NOMO-1 treated with dmso at 0.1 percent for 144 hours (cell line): ENCODE data around the gene TM9SF3.

Experiments used
- DNase-seq: peaks from one replicate; lab custom pipeline; 2025; ENCODE audit not compliant: unreplicated experiment; lab: John Stamatoyannopoulos, UW

Gene TM9SF3

DNA sequence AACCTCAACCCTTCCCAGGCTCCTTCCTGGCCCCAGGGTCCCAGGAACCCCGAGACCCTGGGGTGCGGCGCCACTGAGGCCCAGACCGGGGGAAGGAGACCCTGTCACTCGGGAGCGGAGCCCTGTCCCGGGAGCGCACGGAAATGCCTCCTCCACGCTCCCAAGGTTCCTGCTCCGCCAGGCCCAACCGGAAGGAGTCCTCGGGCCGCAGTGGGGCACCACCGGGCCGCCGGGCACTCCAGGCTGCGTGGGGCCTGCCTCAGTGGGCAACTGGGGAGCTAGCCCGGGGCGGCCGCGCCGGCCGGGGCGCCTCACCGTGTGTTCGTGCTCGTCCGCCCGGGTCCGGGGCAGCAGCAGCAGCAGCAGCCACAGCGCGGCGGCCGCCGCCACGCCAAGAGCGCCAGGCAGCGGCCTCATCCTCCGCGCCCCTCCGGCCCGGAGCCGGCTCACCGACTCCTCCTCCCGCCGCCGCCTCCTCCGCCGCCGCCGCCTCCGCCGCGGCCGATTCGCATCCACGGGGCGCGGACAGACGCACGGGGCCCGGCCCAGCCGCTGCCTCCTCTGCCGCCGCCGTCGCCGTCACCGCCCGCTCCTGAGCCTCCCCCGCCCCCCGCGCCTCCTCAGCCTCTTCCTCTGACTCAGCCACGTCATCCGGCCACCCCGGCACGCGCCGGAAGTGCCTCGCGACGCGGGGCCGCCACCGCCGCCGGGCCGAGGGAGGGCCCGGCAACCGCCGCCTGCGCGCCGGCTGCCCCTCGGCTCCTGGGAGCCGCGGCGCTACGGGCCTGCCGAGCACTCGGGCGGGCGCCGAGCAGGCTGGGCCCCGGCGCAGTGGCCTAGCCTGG lies at the start of gene TM9SF3:
TM9SF3 (minus strand) TSS at position 594 of the 845 bp plus-strand sequence; CDS start at position 417, 177 bp downstream.
- peak; percentile 73 for DNase-seq

DNA sequence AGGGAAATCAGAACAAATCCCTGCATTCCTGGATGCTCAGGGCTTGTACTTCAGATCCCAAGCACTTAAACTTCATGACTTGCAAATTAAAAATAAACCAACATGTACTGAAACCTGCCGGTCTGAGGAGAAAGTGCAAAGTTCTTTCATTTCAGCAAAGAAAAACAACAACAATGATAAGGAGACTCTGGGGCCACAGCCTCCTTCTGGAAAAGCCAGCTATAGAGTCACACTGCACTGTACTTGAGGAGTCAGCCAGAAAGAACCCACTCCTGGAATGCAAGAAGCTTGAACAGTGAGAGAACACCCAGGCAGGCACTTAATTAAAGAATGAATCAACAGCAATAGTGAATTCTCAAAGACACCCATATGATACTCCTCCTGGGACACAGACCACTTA lies 49.7 kb upstream of the TM9SF3 start:
- DNase-seq: no peak

DNA sequence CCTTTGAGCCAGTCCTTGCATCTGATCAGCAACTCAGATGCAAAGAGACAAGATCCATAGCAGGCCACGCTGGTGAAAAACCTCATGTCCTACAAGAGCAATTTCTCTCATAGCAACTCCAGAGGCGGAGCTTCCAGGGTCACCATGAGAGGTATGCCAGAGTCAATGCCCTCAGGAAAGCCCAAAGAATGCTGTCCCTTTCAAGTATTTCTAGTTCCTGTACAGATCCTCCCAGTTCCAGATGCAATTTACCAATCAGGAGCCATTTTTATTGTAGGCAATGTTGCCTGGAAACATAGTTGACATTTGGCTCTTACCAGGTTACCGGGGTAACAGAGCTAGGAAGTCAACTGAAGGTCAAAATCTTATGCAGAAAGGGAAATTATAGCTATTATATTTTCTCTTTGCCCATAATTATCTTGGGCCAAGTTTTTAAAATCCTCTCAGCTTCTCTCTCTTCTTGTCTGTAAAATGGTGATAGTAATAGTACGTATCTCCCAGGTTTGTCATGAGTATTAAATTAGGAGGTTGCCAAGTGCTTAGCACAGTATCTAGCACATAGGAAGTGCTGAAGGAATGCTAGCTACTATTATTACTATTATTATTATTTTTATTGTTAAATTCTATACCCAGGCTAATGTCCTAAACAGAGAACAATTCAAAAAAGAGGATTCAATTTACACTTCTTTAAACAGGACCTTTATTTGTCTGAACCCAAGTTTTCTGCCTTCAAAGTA lies 46.3 kb upstream of the TM9SF3 start:
- DNase-seq: no peak

DNA sequence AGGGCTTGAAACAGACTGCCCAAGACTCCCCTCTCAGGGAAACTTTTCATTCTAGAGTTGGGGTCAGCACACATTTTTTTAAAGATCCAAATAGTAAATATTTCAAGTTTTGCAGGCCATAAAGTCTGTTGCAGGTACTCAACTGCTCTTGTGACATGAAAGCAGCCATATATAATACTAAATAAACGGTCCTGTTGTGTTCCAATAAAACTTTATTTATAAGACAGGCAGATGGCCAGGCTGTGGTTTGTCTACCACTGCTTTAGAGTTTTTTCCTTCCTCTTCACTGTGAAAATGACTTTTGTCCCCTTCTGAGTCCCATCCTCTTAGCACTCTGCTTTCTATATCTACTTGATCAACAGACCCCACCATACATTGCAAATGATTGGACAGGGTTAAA lies 40.5 kb upstream of the TM9SF3 start:
- DNase-seq: no peak

DNA sequence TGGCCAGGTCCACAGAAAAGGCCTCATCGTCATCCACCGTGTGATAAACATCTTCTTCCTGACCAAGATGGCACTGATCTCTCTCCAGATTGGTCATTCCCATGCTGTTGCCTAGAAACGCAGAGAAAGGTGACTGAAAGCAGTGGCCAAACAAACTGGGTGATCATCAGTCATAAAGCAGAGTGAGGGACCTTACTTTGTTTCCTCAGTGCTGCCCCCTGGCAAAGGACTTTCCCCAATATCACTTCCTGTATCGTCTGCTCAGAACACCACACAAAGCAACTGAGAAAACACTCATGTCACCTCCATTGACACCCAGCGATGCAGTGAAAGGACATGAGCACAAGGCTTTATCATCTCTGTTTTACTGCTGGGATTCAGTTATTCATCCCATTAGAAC lies 40.0 kb upstream of the TM9SF3 start:
- DNase-seq: no peak

DNA sequence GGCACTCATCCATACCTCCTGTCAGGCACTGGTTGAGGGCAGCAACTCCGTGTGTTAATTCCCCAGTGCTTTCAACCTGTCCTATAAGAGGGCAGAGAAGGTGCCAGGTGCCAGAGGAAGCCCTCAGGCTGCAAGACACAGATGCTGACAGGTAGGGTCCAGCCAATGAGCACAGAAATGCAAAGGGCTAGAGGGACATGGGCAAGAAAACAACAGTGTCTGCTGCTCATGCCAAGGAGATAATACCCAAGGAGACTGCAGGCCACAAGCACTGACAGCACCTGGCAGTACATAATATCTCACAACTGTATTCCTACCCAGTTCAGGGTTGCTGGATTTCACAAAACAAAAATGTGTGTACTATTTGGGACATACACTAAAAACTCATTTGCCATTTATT lies 38.4 kb upstream of the TM9SF3 start:
- DNase-seq: no peak

DNA sequence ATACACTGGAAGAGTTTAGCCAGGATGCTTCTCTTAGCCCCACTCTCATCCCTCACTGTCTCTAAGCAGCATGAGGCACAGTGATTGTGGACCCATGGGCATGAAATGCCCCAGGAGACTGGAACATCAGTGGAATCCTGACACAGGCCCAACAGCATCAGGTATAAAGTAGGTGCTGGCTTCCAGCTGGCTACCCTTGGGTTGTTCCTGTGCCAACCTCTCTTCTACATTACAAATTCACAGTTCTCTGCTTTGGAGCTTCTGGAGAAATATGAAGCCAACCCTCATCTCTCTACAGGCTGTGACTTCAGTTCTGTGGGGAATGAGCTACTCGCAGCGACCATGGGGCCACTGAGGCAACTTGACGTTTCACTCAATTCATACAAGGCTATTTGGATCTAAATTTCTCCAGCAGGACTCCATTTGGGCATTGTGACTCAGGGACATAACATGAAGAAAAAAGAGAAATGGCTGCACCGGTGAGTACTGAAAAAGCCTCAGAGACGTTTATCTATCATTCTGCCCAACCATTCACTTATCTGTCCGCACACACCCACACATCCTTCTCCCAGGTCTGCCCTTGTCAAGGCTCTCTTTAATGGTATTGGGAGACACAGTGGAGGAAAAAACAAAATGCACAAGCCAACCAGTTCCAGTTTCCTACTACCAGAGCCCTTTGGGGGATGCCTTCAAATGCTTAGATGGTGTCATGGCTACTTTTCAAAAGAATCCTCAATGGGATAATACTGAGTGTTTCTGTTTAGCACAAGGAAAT lies 35.4 kb upstream of the TM9SF3 start:
- DNase-seq: no peak

DNA sequence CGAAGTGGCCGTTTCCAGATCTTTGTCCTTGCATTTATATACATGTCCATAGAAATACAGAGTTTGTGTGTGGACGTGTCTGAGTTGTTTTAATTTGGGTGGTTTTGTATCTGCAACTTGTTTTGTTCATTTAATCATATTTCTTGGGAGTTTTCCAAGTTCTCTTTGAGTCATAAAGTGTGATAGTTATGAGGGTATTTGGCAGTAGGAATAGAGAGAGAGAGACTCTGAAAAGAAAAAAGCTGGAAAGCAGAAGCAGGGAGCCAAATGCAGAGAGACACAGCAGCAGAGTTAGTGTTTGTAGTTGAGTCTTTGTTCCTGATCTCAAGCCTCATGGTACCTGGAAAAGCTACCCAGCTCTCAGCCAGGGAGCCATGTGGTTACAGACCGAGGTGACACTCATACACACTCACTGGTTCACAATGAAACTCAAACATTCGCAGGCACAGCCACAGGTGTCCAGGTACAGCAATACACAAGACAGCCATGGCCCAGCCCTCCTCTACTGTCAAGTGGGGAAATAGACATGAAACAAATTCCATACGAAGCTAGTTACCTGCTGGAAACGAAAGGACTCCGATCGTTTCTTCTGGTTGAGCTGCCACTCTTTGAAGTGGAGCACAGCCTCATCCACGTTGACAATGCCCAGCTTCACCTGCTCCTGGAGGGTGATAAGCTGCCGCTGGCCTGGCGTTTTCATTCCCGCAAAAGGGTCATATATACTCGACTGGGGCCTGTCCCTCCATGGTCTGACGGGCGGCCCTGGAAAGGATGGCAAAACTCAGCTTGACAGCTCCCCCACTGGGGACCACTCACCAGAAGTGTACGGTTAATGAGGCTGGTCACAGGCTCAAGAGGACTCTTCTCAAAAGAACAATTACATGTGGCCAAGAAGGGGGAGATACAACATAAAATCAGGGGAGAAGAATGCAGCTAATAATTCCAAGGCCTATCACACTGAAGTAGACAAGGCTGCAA lies 33.3 kb upstream of the TM9SF3 start:
- no peak for DNase-seq

DNA sequence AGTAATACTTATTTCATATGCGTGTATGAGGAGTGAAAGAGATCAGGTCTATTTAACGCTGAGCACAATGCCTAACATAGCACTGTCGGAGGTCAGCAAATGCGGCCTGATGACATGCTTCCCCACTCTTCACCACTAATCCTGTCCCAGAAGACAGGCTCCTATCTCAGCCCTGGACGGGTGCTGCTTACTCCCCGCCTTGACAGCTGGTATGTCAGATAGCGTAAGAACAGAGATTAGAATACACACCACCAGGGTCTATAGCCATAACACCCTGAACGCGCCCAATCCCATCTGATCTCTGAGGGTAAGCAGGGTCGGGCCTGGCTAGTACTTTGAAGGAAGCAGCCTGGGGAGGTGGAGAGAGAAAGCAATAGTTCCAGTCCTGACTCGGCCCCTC lies 32.3 kb upstream of the TM9SF3 start:
- DNase-seq: no peak

DNA sequence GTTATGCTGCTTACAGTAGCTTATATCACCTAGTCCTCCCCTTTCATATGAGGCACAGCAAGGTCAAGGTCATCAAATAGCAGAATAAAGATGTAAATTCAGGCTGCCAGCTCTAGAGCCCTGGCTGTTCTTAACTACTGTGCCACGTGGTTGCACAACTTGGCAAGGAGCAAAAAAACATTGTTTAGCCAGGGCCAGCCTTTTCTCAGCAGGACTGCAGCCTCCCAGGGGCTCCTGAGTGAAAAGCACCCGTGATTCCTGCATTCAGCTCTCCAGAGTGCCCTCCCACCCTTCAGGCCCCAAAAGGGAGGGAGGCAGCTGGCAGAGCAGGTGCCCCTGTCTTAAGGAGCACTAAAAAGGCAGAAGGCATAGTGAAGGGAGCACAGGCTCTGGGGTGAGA lies 31.8 kb upstream of the TM9SF3 start:
- no peak for DNase-seq

DNA sequence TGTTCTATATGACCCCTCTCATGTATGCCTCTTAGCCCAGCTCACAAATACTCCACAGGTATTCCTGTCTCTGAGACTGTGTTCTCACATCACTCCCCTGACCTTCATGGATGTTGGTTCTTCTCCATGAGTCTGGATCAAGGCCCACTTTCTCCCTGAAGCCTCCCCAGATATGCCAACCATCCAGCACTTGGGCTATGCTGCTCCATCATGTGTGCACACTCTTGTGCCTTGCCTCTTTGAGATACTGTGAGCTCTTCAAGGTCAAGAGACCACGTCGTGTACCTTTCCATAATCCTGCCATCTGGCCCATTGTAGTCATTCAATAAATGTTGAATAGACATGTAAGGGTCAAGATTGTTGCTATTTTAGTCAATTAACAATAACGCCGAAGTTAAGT lies 30.1 kb upstream of the TM9SF3 start:
- no peak for DNase-seq

DNA sequence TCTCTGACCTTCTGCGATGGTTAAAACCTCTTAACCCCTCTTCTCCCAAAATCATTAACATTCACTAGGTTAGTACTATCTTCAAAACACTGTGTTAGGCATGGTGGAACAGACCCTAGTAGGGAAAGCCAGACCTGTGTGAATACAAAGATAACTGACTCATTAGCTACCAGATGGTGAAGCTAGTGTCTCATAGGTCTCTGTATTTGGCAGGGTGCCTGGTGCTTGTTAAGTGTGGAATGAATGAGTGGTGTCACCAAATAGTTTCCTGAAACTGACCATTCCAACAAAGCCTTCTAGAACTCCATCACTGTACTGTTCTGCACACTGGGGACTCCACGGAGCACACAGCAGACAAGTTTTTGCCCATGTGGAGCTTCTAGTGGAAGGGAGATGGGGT lies 27.7 kb upstream of the TM9SF3 start:
- DNase-seq: no peak

DNA sequence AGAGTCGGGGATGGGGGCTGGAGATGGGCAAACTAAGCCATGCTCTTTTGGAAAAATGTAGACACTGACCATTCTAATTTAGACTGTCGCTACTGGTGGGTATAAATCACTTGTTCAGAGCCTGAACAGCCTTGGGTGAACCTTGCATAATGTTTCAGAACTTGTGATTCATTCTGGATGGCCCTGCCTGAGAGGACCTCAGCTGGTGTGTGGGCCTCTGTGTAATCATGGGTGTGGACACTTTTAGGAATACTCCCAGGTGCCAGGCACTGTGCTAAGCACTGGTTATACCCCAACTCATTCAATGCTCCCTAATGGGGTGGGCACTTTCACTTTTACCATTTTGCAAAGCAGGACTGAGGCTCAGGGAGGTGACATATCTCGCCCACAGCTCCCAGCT lies 26.8 kb upstream of the TM9SF3 start:
- no peak for DNase-seq

DNA sequence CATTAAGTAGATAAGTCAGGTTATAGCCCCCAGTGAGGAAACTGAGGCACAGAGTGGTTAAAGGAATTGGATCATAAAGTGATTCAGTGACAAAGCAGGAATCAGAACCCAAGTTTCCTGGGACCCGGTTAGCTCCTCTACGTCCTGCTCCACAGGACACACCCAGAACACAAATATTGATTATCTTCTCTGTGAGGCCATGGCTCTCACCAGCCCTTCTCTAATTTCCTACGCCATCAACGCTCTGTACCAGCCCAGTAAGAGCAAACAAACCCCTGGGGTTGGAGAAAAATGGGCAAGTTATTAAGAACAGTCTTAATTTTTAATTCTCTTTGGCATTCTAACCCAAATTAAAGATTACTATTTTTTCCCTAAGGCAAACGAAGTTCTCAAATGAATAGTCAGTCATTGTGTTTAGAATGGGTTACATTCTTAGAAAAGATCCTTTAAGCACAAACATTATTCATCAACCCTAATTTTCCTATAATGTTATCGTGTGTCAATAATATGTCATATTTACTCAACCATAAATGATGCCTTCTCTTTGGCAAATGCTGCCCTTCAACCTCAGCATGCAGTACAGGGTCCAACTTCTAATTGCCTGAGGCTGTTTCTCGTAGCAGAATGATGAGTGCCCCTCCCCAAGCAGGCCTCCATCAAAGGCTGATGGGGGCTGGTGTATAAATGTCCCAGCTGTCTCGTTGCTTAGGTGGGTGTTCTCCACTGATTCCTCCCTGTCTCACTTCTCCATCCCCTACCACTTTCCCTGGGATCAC lies 25.4 kb upstream of the TM9SF3 start:
- no peak for DNase-seq

DNA sequence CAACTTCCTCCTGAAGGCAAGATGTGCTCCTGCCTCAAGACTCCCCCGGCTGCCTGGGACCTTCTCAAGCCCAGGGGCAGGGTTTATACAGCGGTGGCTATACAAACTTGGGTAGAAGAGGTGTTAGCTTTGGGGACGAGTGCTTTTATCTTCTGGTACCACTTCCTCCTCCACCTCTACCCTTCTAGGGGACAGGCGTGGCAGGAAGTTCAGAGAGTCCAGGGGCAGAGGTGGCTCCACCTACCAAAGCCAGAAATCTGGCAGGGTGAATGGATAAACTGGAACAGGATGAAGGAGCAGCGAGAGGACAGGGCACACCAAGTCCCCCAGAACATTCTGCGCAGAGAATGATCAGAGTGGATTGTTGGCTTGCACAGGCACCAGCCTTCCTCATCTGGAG lies 24.0 kb upstream of the TM9SF3 start:
- DNase-seq: no peak

DNA sequence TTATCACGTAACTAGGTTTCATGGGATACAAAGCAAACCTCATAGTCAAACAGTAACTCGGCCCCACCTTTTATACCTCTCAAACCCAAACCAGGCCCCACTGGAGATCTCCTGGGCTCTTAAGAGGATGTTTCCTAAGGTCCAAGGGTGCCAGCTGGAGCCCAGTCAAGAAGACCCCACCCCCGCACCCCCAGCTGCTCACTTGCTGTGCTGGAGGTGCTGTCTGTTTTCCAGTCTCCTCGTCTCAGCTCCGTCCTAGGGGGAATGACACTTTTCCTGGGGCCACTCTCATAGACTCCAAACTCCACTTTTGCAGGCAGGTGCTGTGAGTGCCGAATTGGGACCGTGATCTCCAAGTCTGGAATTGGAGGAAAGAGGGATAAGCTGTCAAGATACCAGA lies 22.7 kb upstream of the TM9SF3 start:
- no peak for DNase-seq

DNA sequence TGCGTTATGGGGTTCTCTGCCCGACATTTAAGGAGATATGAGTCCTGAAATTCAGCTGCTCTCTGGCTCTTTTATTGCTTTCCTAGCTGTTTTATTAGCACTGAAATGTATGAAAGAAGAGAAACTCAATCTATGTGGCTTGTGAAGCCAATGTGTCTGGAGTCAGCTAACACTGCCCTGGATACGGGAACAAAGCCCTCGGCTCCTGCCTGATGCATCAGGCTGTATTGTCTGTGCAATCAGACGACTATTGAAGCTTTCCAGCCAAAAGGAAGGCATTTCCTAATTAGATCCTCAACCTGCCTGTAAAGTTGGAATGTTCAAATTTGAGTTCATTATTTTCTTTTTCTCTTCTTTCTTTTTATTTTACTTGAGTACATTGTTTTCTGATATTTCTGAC lies 22.0 kb upstream of the TM9SF3 start:
- no peak for DNase-seq

DNA sequence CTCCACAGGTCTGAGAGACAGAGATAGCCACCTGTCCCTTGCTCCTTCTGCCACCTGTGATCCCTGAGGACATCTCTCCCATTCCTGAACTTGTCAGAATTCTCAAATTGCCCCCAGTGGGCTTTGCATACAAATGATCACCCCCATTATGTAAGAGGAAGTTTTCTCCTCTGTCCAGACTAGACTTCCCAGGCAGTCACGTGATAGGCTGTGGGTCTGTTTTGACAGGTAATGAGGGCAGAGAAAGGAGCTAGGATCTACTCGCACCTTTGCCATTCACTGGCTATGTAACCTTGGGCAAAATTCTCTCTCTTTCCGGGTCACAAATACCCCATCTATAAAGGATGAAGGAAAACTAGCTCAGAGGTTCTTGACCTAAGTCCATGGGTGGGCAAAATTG lies 21.4 kb upstream of the TM9SF3 start:
- DNase-seq: no peak

DNA sequence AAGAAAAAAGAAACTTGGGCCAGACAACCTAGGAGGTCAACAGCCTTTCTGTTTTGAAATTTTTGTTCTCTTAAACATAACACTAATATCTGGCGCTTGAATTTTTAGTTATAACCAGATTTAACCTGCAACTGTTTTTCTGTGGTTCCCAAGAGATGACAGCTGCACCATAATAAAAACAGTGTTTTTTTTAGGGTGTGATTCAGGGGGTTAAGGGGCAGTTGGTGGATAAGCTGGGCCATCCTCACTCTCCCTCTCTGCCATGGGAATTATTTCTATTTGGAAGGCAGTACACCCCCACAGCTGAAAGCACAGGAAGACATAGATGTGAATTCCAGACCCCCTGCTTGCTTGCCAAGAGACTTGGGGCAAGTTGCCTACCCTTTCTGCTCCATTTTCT lies 20.1 kb upstream of the TM9SF3 start:
- no peak for DNase-seq

DNA sequence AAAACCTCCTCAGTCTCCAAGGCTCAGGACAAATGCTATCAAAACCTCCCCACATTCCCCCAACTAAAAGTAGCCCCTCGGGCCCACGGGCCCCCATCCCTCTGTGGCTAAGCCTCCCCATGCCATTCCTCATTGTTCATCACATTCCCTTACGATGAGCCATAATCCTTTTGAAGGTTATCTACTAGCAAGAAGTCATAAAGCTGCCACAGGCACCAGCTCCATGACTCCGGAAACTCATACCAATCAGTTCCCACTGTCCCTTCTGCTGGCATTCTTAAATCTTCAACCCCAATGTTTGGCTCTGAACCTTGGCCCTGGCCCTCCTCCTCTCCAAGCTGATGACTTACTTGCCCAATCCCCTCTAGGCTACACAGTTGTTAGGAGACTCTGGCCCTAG lies 19.4 kb upstream of the TM9SF3 start:
- no peak for DNase-seq
